Panc1 (cell line): Measurements from ENCODE around the gene GAP43.

Experiments used
- CTCF ChIP-seq: fragments of 450-650 bp; IDR thresholded peaks from 2 replicates; pipeline ENCODE4 v1.5.1; 2017; ENCODE audit warnings: mild to moderate bottlenecking
- POLR2AphosphoS5 ChIP-seq: IDR thresholded peaks from 2 replicates; pipeline ENCODE4 v1.6.1; 2012; ENCODE audit warnings: mild to moderate bottlenecking, low read depth, low read length, moderate library complexity
- SIN3A ChIP-seq: IDR thresholded peaks from 2 replicates; pipeline ENCODE4 v1.6.1; 2012; ENCODE audit warnings: low read depth, mild to moderate bottlenecking, low read length, moderate library complexity, borderline replicate concordance; ENCODE audit not compliant: insufficient read depth

- no peak for TF ChIP-seq CTCF
- TF ChIP-seq POLR2AphosphoS5, result no peak
- no peak for TF ChIP-seq SIN3A
These were observed 66.6 kb downstream of the GAP43 start for GRCh38 chr3:115689928-115690327.
